Keratinocyte (primary cell): ENCODE results near the gene DDX39A. TPM values are rescaled to one million over a fixed set of nuclear protein-coding genes. Genes with fewer than 3 reads are reported as not detected.

Experiments
- DNase-seq: peaks from one replicate; pipeline ENCODE4 v3.0.0-alpha.2; 2011; ENCODE audit warnings: low read depth, missing footprints, low spot score
- FAIRE-seq: peaks from 2 replicates; lab custom pipeline; 2011; peaks lifted over from hg19 to GRCh38; lab: Jason Lieb, UNC
- H2AFZ ChIP-seq: 2 replicates; pipeline ENCODE4 v1.6.0; 2012; ENCODE audit warnings: low read length, control low read depth, inconsistent platforms; ENCODE audit not compliant: control insufficient read depth
- H3K27ac ChIP-seq: 2 replicates; pipeline ENCODE4 v1.5.1; 2011; ENCODE audit warnings: low read length; ENCODE audit not compliant: control insufficient read depth, insufficient read depth
- H3K27me3 ChIP-seq: 3 replicates; pipeline ENCODE4 v1.6.0; 2011; ENCODE audit warnings: low read length; ENCODE audit not compliant: control insufficient read depth, insufficient read depth; ENCODE audit errors: extremely low read depth
- H3K36me3 ChIP-seq, 2 experiments: 2 replicates in 1 of 2; 3 replicates in 1 of 2; pipeline ENCODE4 v1.5.1; 2011; ENCODE audit warnings: low read length in 2 of 2, mild to moderate bottlenecking in 1 of 2; ENCODE audit not compliant: control insufficient read depth in 2 of 2, insufficient read depth in 2 of 2; ENCODE audit errors: extremely low read depth in 1 of 2
- H3K4me1 ChIP-seq: 3 replicates; pipeline ENCODE4 v1.5.1; 2011; ENCODE audit warnings: low read length; ENCODE audit not compliant: control insufficient read depth, insufficient read depth; ENCODE audit errors: extremely low read depth
- H3K4me2 ChIP-seq: 3 replicates; pipeline ENCODE4 v1.6.0; 2011; ENCODE audit warnings: low read depth, low read length; ENCODE audit not compliant: control insufficient read depth, insufficient read depth; ENCODE audit errors: extremely low read depth
- H3K4me3 ChIP-seq, 3 experiments: fragments of 200-600 bp in 1 of 3; sonication (generic) in 1 of 3; 2 replicates in 2 of 3; 3 replicates in 1 of 3; pipeline ENCODE4 v1.5.1; 2011 to 2016; ENCODE audit warnings: low read length in 3 of 3, mild to moderate bottlenecking in 3 of 3, control low read depth in 2 of 3, inconsistent platforms in 1 of 3, low read depth in 1 of 3, mixed read lengths in 1 of 3, mixed run types in 1 of 3, moderate library complexity in 1 of 3; ENCODE audit not compliant: control insufficient read depth in 2 of 3, insufficient read depth in 2 of 3; ENCODE audit errors: extremely low read depth in 1 of 3
- H3K79me2 ChIP-seq: 2 replicates; pipeline ENCODE4 v1.6.0; 2012; ENCODE audit warnings: low read length; ENCODE audit not compliant: control insufficient read depth, insufficient read depth
- H3K9ac ChIP-seq: 3 replicates; pipeline ENCODE4 v1.6.0; 2011; ENCODE audit warnings: low read length; ENCODE audit not compliant: control insufficient read depth, insufficient read depth; ENCODE audit errors: extremely low read depth
- H3K9me1 ChIP-seq: 3 replicates; pipeline ENCODE4 v1.6.0; 2011; ENCODE audit warnings: low read length; ENCODE audit not compliant: control insufficient read depth, insufficient read depth; ENCODE audit errors: extremely low read depth
- H3K9me3 ChIP-seq: 2 replicates; pipeline ENCODE4 v1.5.1; 2012; ENCODE audit warnings: low read depth, low read length; ENCODE audit not compliant: control insufficient read depth
- H4K20me1 ChIP-seq: 3 replicates; pipeline ENCODE4 v1.6.0; 2011; ENCODE audit warnings: low read length; ENCODE audit not compliant: control insufficient read depth, insufficient read depth; ENCODE audit errors: extremely low read depth
- CTCF ChIP-seq, 3 experiments: IDR thresholded peaks in 1 of 3; conservative IDR thresholded peaks in 1 of 3; optimal IDR thresholded peaks in 1 of 3; 2 replicates in 2 of 3; 3 replicates in 1 of 3; pipeline versions ENCODE3 to v1.5.1; 2011; ENCODE audit warnings: low read length in 3 of 3, mild to moderate bottlenecking in 3 of 3, moderate library complexity in 2 of 3, control low read depth in 1 of 3, inconsistent platforms in 1 of 3; ENCODE audit not compliant: insufficient read depth in 2 of 3; ENCODE audit errors: extremely low read depth in 1 of 3
- EZH2 ChIP-seq: IDR thresholded peaks from one replicate; pipeline ENCODE4 v1.6.1; 2012; ENCODE audit warnings: inconsistent platforms, mild to moderate bottlenecking, low read length, moderate library complexity
- dilution Hi-C: fragments of 300-500 bp; cut with MboI; formaldehyde crosslinking; loops from one replicate; pipeline ENCODE4 v1.7.0; 2020; ENCODE audit warnings: low sequenced_read_pairs; ENCODE audit not compliant: extremely low pct_ligation_motif_present
- polyA plus RNA-seq, 5 experiments: library from polyadenylated mRNA; depleted of rRNA in 3 of 5; stranded (reverse) in 3 of 5; stranded (forward) in 1 of 5; unstranded in 1 of 5; fragments of >200 nt; gene quantifications; 1 replicate in 1 of 5; 2 replicates in 3 of 5; 3 replicates in 1 of 5; pipeline versions ENCODE4 v1.2.1 to v1.2.3, GENCODE V29; 2011 to 2012; ENCODE audit warnings: missing spikeins in 2 of 5, low read depth in 1 of 5, low replicate concordance in 1 of 5

Gene DDX39A
- polyA plus RNA-seq, 1 donor (not counting 4 experiments of a cell fraction or from before 2014, with no cell fraction given) = 54.9 TPM

- Histone ChIP-seq H3K27me3 (peaks cover 8% of the 10 kb centered on the region), H3K4me2 (no peak overlapping the region), H3K9ac (no peak overlapping the region), H3K9me1 (no peaks in the 10 kb centered on the region), H3K27ac (no peak overlapping the region), H3K79me2 (no peaks in the 10 kb centered on the region), H3K9me3 (no peaks in the 10 kb centered on the region), H4K20me1 (no peaks in the 10 kb centered on the region), H3K4me3 (no peak overlapping the region), H3K4me1 (no peaks in the 10 kb centered on the region), H2AFZ (no peak overlapping the region), H3K36me3 (no peaks in the 10 kb centered on the region)
- dilution Hi-C loops = no loop called here
- no peak for DNase-seq
- no peak for FAIRE-seq
- TF ChIP-seq CTCF (optimal IDR thresholded peaks at IDR 0.05 in 1 of 3, IDR thresholded peaks at IDR 0.05 in 1 of 3, conservative IDR thresholded peaks at IDR 0.05 in 1 of 3; ENCODE audit: extremely low read depth in 1 of 3, insufficient read depth in 2 of 3, low read length in 3 of 3) (no peak), EZH2 (no peak)
These were observed 8.3 kb upstream of the DDX39A start for GRCh38 chr19:14427461-14427860.

GRCh38 chr19:14425696-14426138 lies 6.6 kb upstream of the DDX39A start:
- H3K9me1 ChIP-seq = no peaks in the 10 kb centered on the region
- H3K27me3 ChIP-seq = no peaks in the 10 kb centered on the region
- no peak overlapping the region for H3K4me2 ChIP-seq
- no peak for TF ChIP-seq CTCF (optimal IDR thresholded peaks at IDR 0.05 in 1 of 3, IDR thresholded peaks at IDR 0.05 in 1 of 3, conservative IDR thresholded peaks at IDR 0.05 in 1 of 3; ENCODE audit: extremely low read depth in 1 of 3, insufficient read depth in 2 of 3, low read length in 3 of 3)
- H2AFZ ChIP-seq = no peak overlapping the region
- no peak for DNase-seq
- no peaks in the 10 kb centered on the region for H3K9me3 ChIP-seq
- H3K79me2 ChIP-seq = no peaks in the 10 kb centered on the region
- H3K4me1 ChIP-seq = no peaks in the 10 kb centered on the region
- FAIRE-seq = no peak
- H3K27ac ChIP-seq = no peak overlapping the region
- dilution Hi-C loops = no loop called here
- no peaks in the 10 kb centered on the region for H3K36me3 ChIP-seq
- H4K20me1 ChIP-seq = no peaks in the 10 kb centered on the region
- H3K4me3 ChIP-seq = no peak overlapping the region
- no peak overlapping the region for H3K9ac ChIP-seq
